HepG2 (cell line): ENCODE measurements around the gene CD180. TPM values are rescaled to one million over a fixed set of nuclear protein-coding genes. Genes with fewer than 3 reads are reported as not detected.

Experiments used
- ATAC-seq: fragments of 200-7000 bp; cut with Tn5 transposase; 3 replicates; pipeline ENCODE4 v1.9.1; 2020; ENCODE audit warnings: mild to moderate bottlenecking, moderate library complexity
- BruUV-seq: library from RNA; stranded (reverse); fragments of 400-500 nt; replicated peaks from 2 replicates; lab custom pipeline; 2021; lab: Mats Ljungman, UMichigan
- CTCF ChIA-PET: fragments of 300-600 bp; formaldehyde crosslinking; extraction: SDS; loops from one replicate; lab custom pipeline; 2021; ENCODE audit warnings: low total read pairs, inconsistent platforms, low intra/inter-chr PET ratio; lab: Yijun Ruan, JAX
- POLR2A ChIA-PET: fragments of 350-600 bp; sonication (Branson Sonifier 250); formaldehyde crosslinking; loops from one replicate; lab custom pipeline; 2020; ENCODE audit warnings: antibody characterized with exemption, inconsistent platforms; lab: Yijun Ruan, JAX
- DNase-seq: peaks from one replicate; pipeline ENCODE4 v3.0.0-alpha.2; 2015; ENCODE audit warnings: low spot score
- FAIRE-seq: peaks from 3 replicates; lab custom pipeline; 2011; peaks lifted over from hg19 to GRCh38; lab: Jason Lieb, UNC
- H2AFZ ChIP-seq: one replicate; pipeline ENCODE4 v1.6.1; 2011; ENCODE audit warnings: low read length, inconsistent platforms
- H3K27ac ChIP-seq: fragments of 300-600 bp; 3 replicates; pipeline ENCODE4 v1.8.0; 2011; ENCODE audit warnings: mixed run types, mild to moderate bottlenecking, mixed read lengths, low read length, inconsistent platforms; ENCODE audit not compliant: insufficient read depth; ENCODE audit errors: extremely low read length
- H3K27me3 ChIP-seq, 2 experiments: fragments of 200-600 bp in 1 of 2; 2 replicates in 1 of 2; 3 replicates in 1 of 2; pipeline versions ENCODE4 v1.6.0 to v1.8.0; 2011; ENCODE audit warnings: low read length in 2 of 2, mild to moderate bottlenecking in 2 of 2, moderate library complexity in 2 of 2, inconsistent platforms in 1 of 2; ENCODE audit not compliant: insufficient read depth in 2 of 2, control insufficient read depth in 1 of 2
- H3K36me3 ChIP-seq, 2 experiments: fragments of 200-600 bp in 1 of 2; replicated peaks in 1 of 2; 2 replicates in 1 of 2; 3 replicates in 1 of 2; pipeline versions ENCODE4 v1.5.1 to v1.8.0; 2011; ENCODE audit warnings: low read length in 2 of 2, inconsistent platforms in 1 of 2; ENCODE audit not compliant: insufficient read depth in 2 of 2, control insufficient read depth in 1 of 2
- H3K4me1 ChIP-seq: 2 replicates; pipeline ENCODE4 v1.5.1; 2012; ENCODE audit warnings: low read length, inconsistent platforms; ENCODE audit not compliant: insufficient read depth
- H3K4me2 ChIP-seq: 2 replicates; pipeline ENCODE4 v1.6.0; 2011; ENCODE audit warnings: low read depth, low read length, inconsistent platforms
- H3K4me3 ChIP-seq, 3 experiments: fragments of 200-600 bp in 1 of 3; sonication (generic), shearing (Covaris generic) in 1 of 3; replicated peaks in 1 of 3; 2 replicates each; pipeline ENCODE4 v1.5.1; 2011 to 2016; ENCODE audit warnings: low read length in 3 of 3, inconsistent platforms in 2 of 3, low read depth in 2 of 3, mild to moderate bottlenecking in 2 of 3, control low read depth in 1 of 3, mixed read lengths in 1 of 3; ENCODE audit not compliant: insufficient read depth in 1 of 3
- H3K79me2 ChIP-seq: one replicate; pipeline ENCODE4 v1.6.1; 2011; ENCODE audit warnings: low read length, inconsistent platforms; ENCODE audit not compliant: insufficient read depth
- H3K9ac ChIP-seq: 2 replicates; pipeline ENCODE4 v1.6.0; 2011; ENCODE audit warnings: mild to moderate bottlenecking, low read depth, low read length, inconsistent platforms; ENCODE audit not compliant: insufficient read depth
- H3K9me3 ChIP-seq: 2 replicates; pipeline ENCODE4 v1.5.1; 2012; ENCODE audit warnings: mild to moderate bottlenecking, low read length
- H4K20me1 ChIP-seq: 2 replicates; pipeline ENCODE4 v1.6.0; 2011; ENCODE audit warnings: inconsistent platforms, mild to moderate bottlenecking, low read length, moderate library complexity; ENCODE audit not compliant: insufficient read depth
- BRD4 ChIP-seq: sonication (generic); formaldehyde crosslinking; IDR thresholded peaks from 2 replicates; pipeline ENCODE4 v1.4.0; 2020; ENCODE audit warnings: missing genetic modification reagents
- HMG20B ChIP-seq: conservative IDR thresholded peaks from 2 replicates; pipeline ENCODE4 v1.6.1; 2016; ENCODE audit warnings: missing genetic modification reagents, missing compliant biosample characterization
- MAF1 ChIP-seq: sonication (generic); formaldehyde crosslinking; IDR thresholded peaks from 2 replicates; pipeline ENCODE4 v1.5.0; 2020; ENCODE audit warnings: missing genetic modification reagents, borderline replicate concordance
- RNF2 ChIP-seq: fragments of 450-650 bp; conservative IDR thresholded peaks from 2 replicates; pipeline ENCODE4 v1.6.1; 2016; ENCODE audit warnings: low read depth
- SMAD9 ChIP-seq: sonication (generic); formaldehyde crosslinking; IDR thresholded peaks from 2 replicates; pipeline ENCODE4 v1.5.1; 2020; ENCODE audit warnings: mild to moderate bottlenecking, missing genetic modification reagents
- THAP11 ChIP-seq: IDR thresholded peaks from 2 replicates; pipeline ENCODE4 v1.6.1; 2016; ENCODE audit warnings: missing biosample characterization, missing genetic modification reagents
- ZFP1 ChIP-seq: IDR thresholded peaks from 2 replicates; pipeline ENCODE4 v1.6.1; 2016
- ZFP90 ChIP-seq: sonication (generic); formaldehyde crosslinking; IDR thresholded peaks from 2 replicates; pipeline ENCODE4 v1.8.0; 2022; ENCODE audit warnings: missing genetic modification reagents, mild to moderate bottlenecking, inconsistent platforms, borderline replicate concordance
- ZFY ChIP-seq: sonication (generic); formaldehyde crosslinking; IDR thresholded peaks from 2 replicates; pipeline ENCODE4 v1.4.0; 2020; ENCODE audit warnings: missing genetic modification reagents
- ZMAT5 ChIP-seq: sonication (generic); formaldehyde crosslinking; IDR thresholded peaks from 2 replicates; pipeline ENCODE4 v1.5.0; 2020; ENCODE audit warnings: mild to moderate bottlenecking, low read depth, missing genetic modification reagents, borderline replicate concordance
- ZNF292 ChIP-seq: sonication (generic); formaldehyde crosslinking; IDR thresholded peaks from 2 replicates; pipeline ENCODE4 v1.8.1; 2022; ENCODE audit warnings: mild to moderate bottlenecking, low read depth, missing genetic modification reagents, borderline replicate concordance
- ZNF329 ChIP-seq: sonication (generic); formaldehyde crosslinking; IDR thresholded peaks from 2 replicates; pipeline ENCODE4 v1.9.0; 2021; ENCODE audit warnings: low read depth, mild to moderate bottlenecking, missing genetic modification reagents
- ZNF547 ChIP-seq: sonication (generic); formaldehyde crosslinking; IDR thresholded peaks from 2 replicates; pipeline ENCODE4 v1.5.1; 2020; ENCODE audit warnings: mild to moderate bottlenecking, missing genetic modification reagents
- ZNF703 ChIP-seq: sonication (generic); formaldehyde crosslinking; IDR thresholded peaks from 2 replicates; pipeline ENCODE4 v1.5.1; 2020; ENCODE audit warnings: missing genetic modification reagents, mild to moderate bottlenecking, moderate library complexity, borderline replicate concordance
- ZSCAN25 ChIP-seq: sonication (generic); formaldehyde crosslinking; IDR thresholded peaks from 2 replicates; pipeline ENCODE4 v1.8.0; 2022; ENCODE audit warnings: mild to moderate bottlenecking, missing genetic modification reagents
- ZSCAN9 ChIP-seq: IDR thresholded peaks from 2 replicates; pipeline ENCODE4 v1.6.1; 2016; ENCODE audit warnings: borderline replicate concordance
- WGBS: methylation state at CpG from one replicate; pipeline ENCODE4 v1.1.6; 2017; ENCODE audit warnings: low lambda C conversion rate; 5-methylcytosine and 5-hydroxymethylcytosine counted together
- in situ Hi-C: cut with HindIII; loops from 2 replicates; pipeline ENCODE4 v1.10.0; 2017; ENCODE audit warnings: low pct_unique_long_range_greater_than_20kb; ENCODE audit not compliant: extremely low pct_ligation_motif_present
- intact Hi-C: fragments of 100-400 bp; cut with micrococcal nuclease; formaldehyde crosslinking; loops from one replicate; pipeline ENCODE4 v1.10.0; 2022; ENCODE audit not compliant: unreplicated experiment
- polyA plus RNA-seq, 8 experiments: library from polyadenylated mRNA; depleted of rRNA in 3 of 8; stranded (reverse) in 7 of 8; unstranded in 1 of 8; fragments of >200 nt; fragmentation: Illumina TruSeq in 4 of 8; extraction: Trizol in 4 of 8; gene quantifications; 2 replicates each; pipeline versions ENCODE4 v1.2.1 to v1.2.3, GENCODE V29; 2011 to 2016; ENCODE audit warnings: low read depth in 4 of 8, missing spikeins in 1 of 8, mixed read lengths in 1 of 8; ENCODE audit not compliant: insufficient read depth in 1 of 8
- total RNA-seq, 5 experiments: library from RNA; depleted of rRNA; stranded (reverse); fragments of >200 nt; fragmentation: Illumina TruSeq; extraction: Trizol; gene quantifications; 2 replicates each; pipeline ENCODE4 v1.2.3, GENCODE V29; 2016; ENCODE audit warnings: low read depth in 1 of 5
- TF ChIP-seq, protein P1 (sequence below): sonication (generic); formaldehyde crosslinking; IDR thresholded peaks from 2 replicates; pipeline ENCODE4 v1.4.0; 2020; ENCODE audit warnings: missing genetic modification reagents, borderline replicate concordance
- TF ChIP-seq, protein P2 (sequence below): sonication (generic); formaldehyde crosslinking; IDR thresholded peaks from 2 replicates; pipeline ENCODE4 v1.4.0; 2020; ENCODE audit warnings: mild to moderate bottlenecking, missing genetic modification reagents

CD180 gene
- total and polyA plus RNA-seq, 2 of the 13 experiments (the other 11 are each of a cell fraction or from before 2014, with no cell fraction given) = not detected

- Histone ChIP-seq H3K4me2 (no peak overlapping the region), H4K20me1 (no peaks in the 10 kb centered on the region), H3K27me3 (no peaks in the 10 kb centered on the region; a peak in 1 of 5 replicates), H3K4me1 (no peaks in the 10 kb centered on the region), H3K9me3 (no peaks in the 10 kb centered on the region), H3K4me3 (no peak overlapping the region), H2AFZ (no peak overlapping the region), H3K27ac (no peak overlapping the region), H3K9ac (no peak overlapping the region), H3K79me2 (no peaks in the 10 kb centered on the region), H3K36me3 (no peaks in the 10 kb centered on the region)
- no peak for FAIRE-seq
- 71% methylated on average over 3 of the region's 3 CpGs for WGBS
- ChIA-PET POLR2A (no interaction called here), CTCF (no interaction called here)
- no TSS peak for BruUV-seq
- no peak for ATAC-seq
- in situ Hi-C loops = no loop called here
- intact Hi-C loops = no loop called here
- DNase-seq = no peak
- TF ChIP-seq, protein P1, sequence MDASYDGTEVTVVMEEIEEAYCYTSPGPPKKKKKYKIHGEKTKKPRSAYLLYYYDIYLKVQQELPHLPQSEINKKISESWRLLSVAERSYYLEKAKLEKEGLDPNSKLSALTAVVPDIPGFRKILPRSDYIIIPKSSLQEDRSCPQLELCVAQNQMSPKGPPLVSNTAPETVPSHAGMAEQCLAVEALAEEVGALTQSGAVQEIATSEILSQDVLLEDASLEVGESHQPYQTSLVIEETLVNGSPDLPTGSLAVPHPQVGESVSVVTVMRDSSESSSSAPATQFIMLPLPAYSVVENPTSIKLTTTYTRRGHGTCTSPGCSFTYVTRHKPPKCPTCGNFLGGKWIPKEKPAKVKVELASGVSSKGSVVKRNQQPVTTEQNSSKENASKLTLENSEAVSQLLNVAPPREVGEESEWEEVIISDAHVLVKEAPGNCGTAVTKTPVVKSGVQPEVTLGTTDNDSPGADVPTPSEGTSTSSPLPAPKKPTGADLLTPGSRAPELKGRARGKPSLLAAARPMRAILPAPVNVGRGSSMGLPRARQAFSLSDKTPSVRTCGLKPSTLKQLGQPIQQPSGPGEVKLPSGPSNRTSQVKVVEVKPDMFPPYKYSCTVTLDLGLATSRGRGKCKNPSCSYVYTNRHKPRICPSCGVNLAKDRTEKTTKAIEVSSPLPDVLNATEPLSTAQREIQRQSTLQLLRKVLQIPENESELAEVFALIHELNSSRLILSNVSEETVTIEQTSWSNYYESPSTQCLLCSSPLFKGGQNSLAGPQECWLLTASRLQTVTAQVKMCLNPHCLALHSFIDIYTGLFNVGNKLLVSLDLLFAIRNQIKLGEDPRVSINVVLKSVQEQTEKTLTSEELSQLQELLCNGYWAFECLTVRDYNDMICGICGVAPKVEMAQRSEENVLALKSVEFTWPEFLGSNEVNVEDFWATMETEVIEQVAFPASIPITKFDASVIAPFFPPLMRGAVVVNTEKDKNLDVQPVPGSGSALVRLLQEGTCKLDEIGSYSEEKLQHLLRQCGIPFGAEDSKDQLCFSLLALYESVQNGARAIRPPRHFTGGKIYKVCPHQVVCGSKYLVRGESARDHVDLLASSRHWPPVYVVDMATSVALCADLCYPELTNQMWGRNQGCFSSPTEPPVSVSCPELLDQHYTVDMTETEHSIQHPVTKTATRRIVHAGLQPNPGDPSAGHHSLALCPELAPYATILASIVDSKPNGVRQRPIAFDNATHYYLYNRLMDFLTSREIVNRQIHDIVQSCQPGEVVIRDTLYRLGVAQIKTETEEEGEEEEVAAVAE (CRISPR knock-in tag) = no peak
- TF ChIP-seq, protein P2, sequence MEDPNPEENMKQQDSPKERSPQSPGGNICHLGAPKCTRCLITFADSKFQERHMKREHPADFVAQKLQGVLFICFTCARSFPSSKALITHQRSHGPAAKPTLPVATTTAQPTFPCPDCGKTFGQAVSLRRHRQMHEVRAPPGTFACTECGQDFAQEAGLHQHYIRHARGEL (CRISPR knock-in tag) = no peak
- TF ChIP-seq THAP11 (CRISPR knock-in tag) (no peak), SMAD9 (CRISPR knock-in tag) (no peak), ZFY (CRISPR knock-in tag) (no peak), ZFP1 (CRISPR knock-in tag) (no peak), RNF2 (no peak), ZNF329 (CRISPR knock-in tag) (no peak), ZMAT5 (CRISPR knock-in tag) (no peak), ZFP90 (CRISPR knock-in tag) (no peak), MAF1 (no peak), ZSCAN25 (CRISPR knock-in tag) (no peak), ZNF547 (no peak), HMG20B (CRISPR knock-in tag) (no peak), BRD4 (no peak), ZNF703 (CRISPR knock-in tag) (no peak), ZNF292 (no peak), ZSCAN9 (no peak)
Measured at GRCh38 chr5:67189079-67189354, 7.6 kb downstream of the CD180 start.
